K562 (cell line): ENCODE results near the gene NPM3. TPM values are rescaled to one million over a fixed set of nuclear protein-coding genes. Genes with fewer than 3 reads are reported as not detected.

ENCODE experiments used
- ATAC-seq: fragments of 200-7000 bp; cut with Tn5 transposase; 3 replicates; pipeline ENCODE4 v1.9.1; 2020; ENCODE audit warnings: moderate library complexity
- BruUV-seq: library from RNA; stranded (reverse); fragments of 400-500 nt; replicated peaks from 2 replicates; lab custom pipeline; 2021; lab: Mats Ljungman, UMichigan
- CTCF ChIA-PET: fragments of 300-600 bp; formaldehyde crosslinking; extraction: SDS; loops from one replicate; lab custom pipeline; 2021; ENCODE audit warnings: low intra/inter-chr PET ratio; lab: Yijun Ruan, JAX
- POLR2A ChIA-PET: fragments of 300-600, 350-650 bp; sonication (Branson Sonifier 250); formaldehyde crosslinking; extraction: SDS; loops from one replicate; lab custom pipeline; 2021; ENCODE audit warnings: antibody characterized with exemption, inconsistent platforms; lab: Yijun Ruan, JAX
- DNase-seq, 4 experiments: peaks; one replicate each; pipeline versions ENCODE4 v3.0.0 to v3.0.0-alpha.2; 2011 to 2018; ENCODE audit warnings: low spot score in 3 of 4, mixed read lengths in 3 of 4; ENCODE audit errors: extremely low read depth in 1 of 4
- FAIRE-seq: peaks from 2 replicates; lab custom pipeline; 2011; peaks lifted over from hg19 to GRCh38; lab: Jason Lieb, UNC
- H2AFZ ChIP-seq: 2 replicates; pipeline ENCODE4 v1.6.0; 2011; ENCODE audit warnings: low read depth, low read length, control low read depth, inconsistent platforms
- H3K27ac ChIP-seq: fragments of 200-600 bp; 3 replicates; pipeline ENCODE4 v1.8.0; 2011; ENCODE audit warnings: low read depth, mild to moderate bottlenecking, control low read depth, inconsistent platforms, low read length, moderate library complexity, mixed read lengths; ENCODE audit errors: extremely low read depth
- H3K27me3 ChIP-seq, 2 experiments: fragments of 300-600 bp in 1 of 2; 2 replicates in 1 of 2; 3 replicates in 1 of 2; pipeline versions ENCODE4 v1.6.0 to v1.8.0; 2011; ENCODE audit warnings: inconsistent platforms in 2 of 2, low read length in 2 of 2, mild to moderate bottlenecking in 1 of 2, mixed read lengths in 1 of 2, moderate library complexity in 1 of 2; ENCODE audit not compliant: control insufficient read depth in 2 of 2, insufficient read depth in 2 of 2
- H3K36me3 ChIP-seq: fragments of 300-600 bp; 3 replicates; pipeline ENCODE4 v1.8.0; 2011; ENCODE audit warnings: mild to moderate bottlenecking, low read length, inconsistent platforms; ENCODE audit not compliant: control insufficient read depth, insufficient read depth
- H3K4me1 ChIP-seq, 2 experiments: fragments of 200-600 bp in 1 of 2; replicated peaks in 1 of 2; 2 replicates in 1 of 2; 3 replicates in 1 of 2; pipeline versions ENCODE4 v1.5.1 to v1.8.0; 2011; ENCODE audit warnings: inconsistent platforms in 2 of 2, low read length in 2 of 2, mild to moderate bottlenecking in 1 of 2, mixed read lengths in 1 of 2, moderate library complexity in 1 of 2; ENCODE audit not compliant: control insufficient read depth in 2 of 2, insufficient read depth in 2 of 2
- H3K4me2 ChIP-seq: 2 replicates; pipeline ENCODE4 v1.6.1; 2011; ENCODE audit warnings: low read length, control low read depth, inconsistent platforms, mixed read lengths; ENCODE audit not compliant: insufficient read depth
- H3K4me3 ChIP-seq: fragments of 200-600 bp; sonication (generic), shearing (Covaris generic); 2 replicates; pipeline ENCODE4 v1.5.1; 2016; ENCODE audit warnings: control low read depth, inconsistent platforms
- H3K79me2 ChIP-seq: fragments of 200-600 bp; 3 replicates; pipeline ENCODE4 v1.8.0; 2011; ENCODE audit warnings: low read length, inconsistent platforms; ENCODE audit not compliant: control insufficient read depth, insufficient read depth
- H3K9ac ChIP-seq, 2 experiments: 2 replicates each; pipeline versions ENCODE4 v1.6.0 to v1.6.1; 2011; ENCODE audit warnings: low read depth in 2 of 2, low read length in 2 of 2, control low read depth in 1 of 2, inconsistent platforms in 1 of 2, mild to moderate bottlenecking in 1 of 2, mixed read lengths in 1 of 2; ENCODE audit not compliant: insufficient read depth in 1 of 2
- H3K9me1 ChIP-seq: one replicate; pipeline ENCODE4 v1.6.0; 2011; ENCODE audit warnings: inconsistent platforms, mild to moderate bottlenecking, low read length, moderate library complexity; ENCODE audit not compliant: control insufficient read depth, insufficient read depth
- H3K9me3 ChIP-seq: replicated peaks from 2 replicates; pipeline ENCODE4 v1.5.1; 2011; ENCODE audit warnings: low read depth, low read length, inconsistent platforms; ENCODE audit not compliant: control insufficient read depth, insufficient read depth
- H4K20me1 ChIP-seq: replicated peaks from 2 replicates; pipeline ENCODE4 v1.6.1; 2011; ENCODE audit warnings: low read length, inconsistent platforms, mixed read lengths; ENCODE audit not compliant: control insufficient read depth, insufficient read depth
- CBX8 ChIP-seq: fragments of 200-600 bp; sonication (generic); IDR thresholded peaks from 2 replicates; pipeline ENCODE4 v1.6.1; 2012; ENCODE audit warnings: borderline replicate concordance, mixed run types, low read depth, mild to moderate bottlenecking, moderate library complexity, mixed read lengths, low read length, control low read depth, inconsistent platforms; ENCODE audit not compliant: poor library complexity, severe bottlenecking; ENCODE audit errors: extremely low read depth
- ZNF280A ChIP-seq: fragments of 450-650 bp; IDR thresholded peaks from 2 replicates; pipeline ENCODE4 v1.6.1; 2018; ENCODE audit warnings: mild to moderate bottlenecking, low read depth; ENCODE audit not compliant: partially characterized antibody
- WGBS: fragments of 100-300 bp; shearing (Covaris generic); methylation state at CpG from one replicate; pipeline ENCODE4 v1.1.6; 2016; ENCODE audit warnings: low coverage, mixed read lengths; ENCODE audit not compliant: insufficient coverage; ENCODE audit errors: missing lambda C conversion rate; 5-methylcytosine and 5-hydroxymethylcytosine counted together
- in situ Hi-C: fragments of 300-500 bp; cut with MboI; formaldehyde crosslinking; loops from 4 replicates; pipeline ENCODE4 v1.15.0; 2018; ENCODE audit warnings: inconsistent platforms, mixed read lengths
- intact Hi-C: fragments of 100-400 bp; cut with micrococcal nuclease; formaldehyde crosslinking; loops from 2 replicates; pipeline ENCODE4 v1.14.2; 2022
- polyA plus RNA-seq, 8 experiments: library from polyadenylated mRNA; depleted of rRNA in 4 of 8; stranded (reverse) in 5 of 8; unstranded in 3 of 8; fragments of >200 nt; fragmentation: Nextera tagmentation in 2 of 8; fragmentation: Illumina TruSeq in 1 of 8; extraction: Ambion mirVana in 2 of 8; extraction: Trizol in 1 of 8; gene quantifications; 2 replicates each; pipeline versions ENCODE4 v1.2.1 to v1.2.3, GENCODE V29; 2011 to 2014; ENCODE audit warnings: inconsistent platforms in 1 of 8, missing spikeins in 1 of 8
- total RNA-seq, 7 experiments: library from RNA; depleted of rRNA in 6 of 7; stranded (reverse); fragments of >200 nt in 6 of 7; fragmentation: Illumina TruSeq in 2 of 7; extraction: Trizol in 2 of 7; gene quantifications; 2 replicates each; pipeline versions ENCODE4 v1.2.1 to v1.2.3, GENCODE V29; 2011 to 2021; ENCODE audit warnings: low replicate concordance in 1 of 7

Gene NPM3
- total and polyA plus RNA-seq, 9 of the 15 experiments (the other 6 are each of a cell fraction or from before 2014, with no cell fraction given): 15.2 to 239 (median 114) TPM

DNA sequence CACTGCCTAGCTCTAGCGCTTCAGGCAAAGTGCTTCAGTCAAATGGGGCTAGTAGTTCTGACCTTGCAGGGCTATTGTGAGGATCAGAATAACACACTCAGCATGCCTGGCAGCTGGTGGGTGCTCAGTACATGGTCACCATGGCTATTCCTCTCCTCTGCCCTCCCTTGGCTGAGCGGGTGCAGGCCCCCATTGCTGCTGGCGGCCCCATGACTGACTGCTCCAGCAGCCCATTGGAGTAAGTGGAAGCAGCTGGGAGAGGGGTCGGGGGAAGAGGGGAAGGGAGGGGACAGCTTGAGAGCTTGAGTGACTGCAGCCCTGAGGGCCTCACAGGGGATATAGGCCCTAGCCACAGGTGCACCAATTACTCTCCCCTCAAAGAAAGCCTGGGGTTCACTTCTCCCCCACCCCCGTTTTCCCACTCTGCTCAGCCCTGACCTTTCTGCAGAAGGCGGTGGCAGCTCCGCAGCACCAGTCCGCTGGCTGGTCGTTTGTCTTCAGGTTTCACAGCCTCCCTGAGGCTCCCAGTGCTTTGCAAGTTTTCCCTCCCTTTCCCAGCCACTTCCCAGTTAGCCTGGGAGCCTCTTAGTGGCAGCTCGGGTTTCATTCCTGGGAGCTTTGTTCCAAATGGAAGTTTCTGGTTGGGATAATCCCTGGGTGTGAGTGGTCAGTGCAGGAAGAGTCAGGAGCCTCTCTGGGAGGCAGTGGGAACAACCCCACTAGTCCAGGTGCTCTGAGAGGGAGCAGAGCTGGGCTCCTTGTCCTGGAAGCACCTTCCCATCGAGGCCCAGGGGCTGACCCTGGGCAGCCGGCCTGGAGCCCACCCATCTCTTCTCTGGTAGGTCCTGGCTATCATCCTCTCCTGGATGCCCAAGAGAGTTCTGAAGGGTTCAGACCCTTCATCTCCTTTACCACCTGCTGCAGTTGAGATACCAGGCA, 23.7 kb downstream of the NPM3 start:
- no peak for ATAC-seq
- TF ChIP-seq ZNF280A (no peak), CBX8 (no peak)
- Histone ChIP-seq H3K79me2 (no peaks in the 10 kb centered on the region), H3K27me3 (peaks cover 2 to 41% of the 10 kb centered on the region in 2 experiments; a peak in 2 of 5 replicates), H3K9me3 (no peaks in the 10 kb centered on the region), H3K36me3 (no peaks in the 10 kb centered on the region), H2AFZ (no peak overlapping the region), H3K9ac (no peak overlapping the region; a peak in 1 of 4 replicates), H3K4me1 (no peaks in the 10 kb centered on the region), H3K9me1 (no peaks in the 10 kb centered on the region), H3K4me3 (no peak overlapping the region), H3K4me2 (no peak overlapping the region), H3K27ac (no peak overlapping the region), H4K20me1 (no peaks in the 10 kb centered on the region)
- in situ Hi-C loops (no loop called here), intact Hi-C loops (no loop called here)
- ChIA-PET CTCF (no interaction called here), POLR2A (interaction anchor here (0.7 to 1.4 kb wide), 5 partner anchors 10 to 99 kb away, joined by 3 read pairs; no protein-coding TSS in a partner anchor)
- BruUV-seq: no TSS peak
- 0% methylated on average over 3 of the region's 12 CpGs for WGBS
- no peak for FAIRE-seq
- DNase-seq: no peak
